ENCODE measurements around the gene NTRK3.

- TF ChIP-seq CTCF (IDR thresholded peaks at IDR 0.05; ENCODE audit: borderline replicate concordance, extremely low read depth, low read length, poor library complexity, severe bottlenecking) (no peak), EZH2 (IDR thresholded peaks at IDR 0.05; ENCODE audit: borderline replicate concordance, low read depth, low read length, severe bottlenecking) (no peak)
These were observed 37.9 kb downstream of the NTRK3 start for GRCh38 chr15:88218557-88219221.
